Smooth muscle cell of the brain vasculature (primary cell): ENCODE measurements around the gene PRKAR2A.

Experiments used
- DNase-seq: peaks from one replicate; pipeline ENCODE4 v3.0.0-alpha.2; 2012; ENCODE audit warnings: low read depth, low spot score

PRKAR2A gene

GRCh38 chr3:48847504-48848423 lies at the start of gene PRKAR2A:
Gene PRKAR2A (minus strand): TSS chr3:48847874. CDS start chr3:48847596, 278 bp downstream.
- peak; percentile 81 for DNase-seq

- DNase-seq, result no peak
These were observed 49.3 kb upstream of the PRKAR2A start for GRCh38 chr3:48896936-48897335.

GRCh38 chr3:48894516-48894915 lies 46.8 kb upstream of the PRKAR2A start:
- no peak for DNase-seq

GRCh38 chr3:48891606-48892005 lies 43.9 kb upstream of the PRKAR2A start:
- no peak for DNase-seq

GRCh38 chr3:48885753-48886152 lies 38.1 kb upstream of the PRKAR2A start:
- no peak for DNase-seq

DNA sequence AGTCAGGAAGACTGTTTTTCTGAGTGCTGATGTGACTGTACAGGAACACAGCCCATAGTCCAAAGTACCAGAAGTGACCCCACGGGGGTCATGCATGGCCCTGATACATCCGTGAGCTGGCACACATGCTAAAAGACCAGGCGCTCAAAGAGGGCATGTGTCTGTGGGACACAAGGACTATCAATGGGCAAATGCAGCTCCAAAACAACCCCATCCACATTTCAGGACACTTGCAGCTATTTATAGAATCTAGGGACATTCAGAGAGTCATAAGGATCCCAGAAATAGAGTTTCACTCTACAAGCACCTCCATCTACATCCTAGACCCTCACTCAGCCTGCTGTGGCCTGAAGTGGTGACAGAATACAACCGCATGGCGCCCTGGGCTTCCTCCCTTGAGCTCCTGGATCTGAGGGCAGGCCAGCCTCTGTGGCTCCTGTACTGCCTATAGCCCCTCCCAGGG lies 34.0 kb upstream of the PRKAR2A start:
- no peak for DNase-seq

- DNase-seq, result no peak
These were observed 33.3 kb upstream of the PRKAR2A start for GRCh38 chr3:48881006-48881405.

GRCh38 chr3:48879994-48880377 lies 32.3 kb upstream of the PRKAR2A start:
- no peak for DNase-seq

DNA sequence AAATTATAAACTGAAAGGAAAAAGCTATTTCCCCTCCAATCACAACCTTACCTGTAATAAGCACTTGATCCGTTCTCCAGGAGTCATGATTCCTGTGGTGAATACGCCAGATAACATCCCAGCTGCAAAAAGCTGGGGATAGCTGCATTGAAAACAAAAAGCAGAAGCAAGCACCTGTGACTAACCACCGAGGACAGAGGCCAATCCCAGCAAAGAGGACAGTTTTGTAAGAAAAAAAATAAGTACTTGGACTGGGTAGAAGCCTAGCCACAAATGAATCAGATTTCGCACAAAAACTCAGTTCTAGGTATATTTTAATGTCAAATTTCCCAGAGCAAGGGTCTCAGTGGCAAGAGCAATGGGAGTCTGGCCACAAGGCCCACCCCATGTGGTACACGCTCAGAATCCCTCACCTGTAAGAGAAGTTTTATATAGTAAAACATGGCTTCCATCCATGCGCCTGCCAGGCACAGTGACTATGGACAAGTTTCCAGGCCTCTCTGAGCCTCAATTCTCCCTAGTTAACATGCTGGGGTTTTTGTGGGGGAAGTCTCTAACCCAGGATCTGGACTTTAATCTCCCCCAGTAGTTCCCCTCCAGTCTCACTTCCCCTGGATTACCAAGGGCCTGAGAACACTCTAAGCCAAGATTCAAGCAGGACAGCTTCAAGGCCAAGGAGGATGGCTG lies 31.8 kb upstream of the PRKAR2A start:
- DNase-seq, result no peak

- DNase-seq, result no peak
These were observed 30.0 kb upstream of the PRKAR2A start for GRCh38 chr3:48877671-48878070.

GRCh38 chr3:48863122-48863521 lies 15.4 kb upstream of the PRKAR2A start:
- DNase-seq, result no peak

GRCh38 chr3:48859206-48859605 lies 11.5 kb upstream of the PRKAR2A start:
- DNase-seq, result no peak

DNA sequence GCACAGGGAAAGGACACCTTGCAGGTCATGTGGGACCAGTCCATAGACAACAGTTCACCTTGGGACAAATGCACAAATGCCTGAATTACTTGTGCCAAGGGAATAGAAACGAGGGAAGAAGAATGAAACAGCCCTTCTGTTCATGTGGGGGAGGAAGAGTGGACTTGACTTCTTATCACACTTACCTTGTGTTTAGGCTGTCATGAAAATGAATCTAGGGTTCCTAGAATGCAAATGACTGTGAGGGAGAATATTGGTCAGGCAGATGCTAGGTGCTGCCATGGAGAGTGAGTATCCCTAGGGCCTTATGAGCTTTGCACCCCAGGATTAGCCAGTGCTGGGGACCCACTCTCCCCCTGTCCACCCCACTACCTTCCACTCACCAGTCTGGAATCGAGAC lies 11.0 kb upstream of the PRKAR2A start:
- DNase-seq, result no peak

- no peak for DNase-seq
These were observed 10.0 kb upstream of the PRKAR2A start for GRCh38 chr3:48857641-48858040.

- no peak for DNase-seq
These were observed 8.8 kb upstream of the PRKAR2A start for GRCh38 chr3:48856469-48856868.

DNA sequence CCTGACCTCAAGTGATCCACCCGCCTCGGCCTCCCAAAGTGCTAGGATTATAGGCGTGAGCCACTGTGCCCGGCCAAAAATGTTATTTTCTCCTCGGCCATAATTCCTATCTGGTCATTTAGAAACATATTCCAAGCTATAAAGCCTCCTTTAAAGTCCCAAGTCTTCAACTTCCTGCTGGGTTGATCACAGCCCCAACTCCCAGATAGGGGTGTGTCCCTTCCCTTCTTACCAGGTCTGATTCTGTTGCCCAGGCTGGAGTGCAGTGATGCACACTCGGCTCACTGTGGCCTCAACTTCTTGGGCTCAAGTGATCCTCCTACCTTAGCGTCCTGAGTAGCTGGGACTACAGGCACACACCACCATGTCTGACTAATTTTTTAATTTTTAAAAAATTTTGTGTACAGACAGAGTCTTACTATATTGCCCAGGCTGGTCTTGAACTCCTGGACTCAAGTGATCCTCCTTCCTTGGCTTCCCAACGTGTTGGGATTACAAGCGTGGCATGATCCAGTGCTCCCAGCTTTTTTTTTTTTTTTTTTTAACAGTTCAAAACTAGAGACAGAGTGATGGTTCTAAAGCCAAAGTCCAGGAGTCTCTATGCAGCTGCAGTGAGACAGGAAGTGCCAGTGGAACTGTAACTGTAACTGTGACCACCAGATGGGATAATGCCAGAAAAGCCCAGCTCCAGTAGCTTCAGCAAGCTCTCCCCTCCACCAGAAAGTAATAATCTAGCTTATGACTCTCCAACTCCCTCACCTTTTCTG lies 8.2 kb upstream of the PRKAR2A start:
- DNase-seq, result no peak

DNA sequence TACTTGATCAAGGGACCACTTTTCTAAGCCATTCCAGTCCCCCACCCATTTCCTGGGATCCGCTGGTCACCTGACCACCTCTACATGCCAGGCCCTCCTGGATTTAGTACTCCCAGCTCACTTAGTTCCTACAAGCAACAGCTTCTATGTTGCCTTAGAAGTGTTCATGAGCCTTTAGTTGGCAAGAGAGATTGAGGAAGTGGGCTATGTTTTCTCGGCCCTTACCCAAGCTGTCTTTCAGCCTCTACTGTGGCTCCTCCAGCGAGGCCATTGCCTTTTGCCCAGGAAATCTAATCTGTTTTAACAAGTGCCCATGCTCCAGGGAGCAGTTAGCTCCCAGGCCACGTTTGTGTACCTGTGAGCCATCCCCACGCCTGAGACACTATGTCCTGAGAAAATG lies 4.5 kb upstream of the PRKAR2A start:
- no peak for DNase-seq

GRCh38 chr3:48851407-48851806 lies 3.7 kb upstream of the PRKAR2A start:
- DNase-seq, result no peak

GRCh38 chr3:48848816-48849515 lies 1.3 kb upstream of the PRKAR2A start:
- no peak for DNase-seq

DNA sequence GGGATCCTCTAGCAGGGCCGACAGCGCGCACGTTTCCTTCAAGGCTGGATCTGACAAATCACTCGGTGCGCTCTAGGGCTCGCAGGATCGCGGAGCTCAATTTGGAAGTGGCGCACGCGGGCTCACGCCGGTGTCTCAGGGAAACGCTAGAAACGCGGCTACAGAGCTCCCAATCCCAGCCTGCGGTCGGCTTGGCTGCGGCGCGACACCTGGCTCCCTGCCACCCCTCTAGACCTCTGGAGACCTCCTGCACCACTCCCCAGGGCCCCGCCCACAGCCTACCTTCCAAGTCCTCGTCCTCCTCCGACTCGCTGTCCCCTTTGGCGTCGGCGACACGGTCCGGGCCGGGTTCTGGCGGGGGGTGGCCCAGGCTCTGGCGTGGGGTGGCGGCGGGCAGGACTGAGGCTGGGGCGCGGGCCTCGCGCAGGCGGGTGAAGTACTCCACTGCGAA lies 596 bp downstream of the PRKAR2A start:
- DNase-seq, result no peak

DNA sequence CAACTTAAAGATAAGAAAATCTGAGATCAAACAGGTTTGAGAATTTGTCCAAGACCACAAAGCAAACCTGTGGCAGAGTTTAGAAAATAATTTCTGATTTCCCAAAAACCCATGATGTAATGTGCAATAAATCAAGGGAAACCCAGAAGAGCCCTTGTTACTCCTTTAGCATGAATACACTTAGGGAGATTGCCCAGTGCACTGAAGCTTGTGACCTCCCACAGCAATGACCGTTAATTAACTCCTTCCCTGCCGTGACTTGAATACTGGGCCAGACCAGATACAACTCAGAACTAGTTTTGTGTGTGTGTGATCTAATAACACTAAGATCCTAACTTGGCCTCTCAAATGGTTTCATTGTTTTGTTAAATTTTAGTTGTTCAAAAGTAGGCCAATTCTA lies 2.5 kb downstream of the PRKAR2A start:
- DNase-seq, result no peak
